Brain pericyte (primary cell): ENCODE measurements around the gene CNOT4.
"Not testable (repeated sequence)": the region's sequence is repeated elsewhere in the genome, so short reads cannot be mapped to it uniquely, and the experiment has no call there.

ENCODE experiments used
- DNase-seq: peaks from one replicate; pipeline ENCODE4 v3.0.0-alpha.2; 2012; ENCODE audit warnings: low read depth, low spot score

Gene CNOT4

GRCh38 chr7:135454060-135454459, 55.8 kb downstream of the CNOT4 start:
- no peak for DNase-seq

GRCh38 chr7:135449436-135449835, 60.5 kb downstream of the CNOT4 start:
- DNase-seq: no peak

- no peak for DNase-seq
Observed at GRCh38 chr7:135448753-135449152, 61.1 kb downstream of the CNOT4 start.

- no peak for DNase-seq
Observed at GRCh38 chr7:135447748-135448147, 62.2 kb downstream of the CNOT4 start.

GRCh38 chr7:135445690-135446089, 64.2 kb downstream of the CNOT4 start:
- no peak for DNase-seq

GRCh38 chr7:135445266-135445665, 64.6 kb downstream of the CNOT4 start:
- DNase-seq: not testable (repeated sequence)

GRCh38 chr7:135441791-135442190, 68.1 kb downstream of the CNOT4 start:
- DNase-seq: no peak

- DNase-seq: peak; percentile 95
Observed at GRCh38 chr7:135434047-135434446, 75.9 kb downstream of the CNOT4 start.

GRCh38 chr7:135430626-135431025, 79.3 kb downstream of the CNOT4 start:
- DNase-seq: no peak

- no peak for DNase-seq
Observed at GRCh38 chr7:135428879-135429278, 81.0 kb downstream of the CNOT4 start.

- no peak for DNase-seq
Observed at GRCh38 chr7:135428011-135428410, 81.9 kb downstream of the CNOT4 start.

GRCh38 chr7:135427166-135427565, 82.7 kb downstream of the CNOT4 start:
- no peak for DNase-seq

GRCh38 chr7:135425036-135425435, 84.9 kb downstream of the CNOT4 start:
- no peak for DNase-seq

GRCh38 chr7:135420786-135421185, 89.1 kb downstream of the CNOT4 start:
- no peak for DNase-seq

GRCh38 chr7:135416431-135416830, 93.5 kb downstream of the CNOT4 start:
- no peak for DNase-seq

- peak; percentile 25 for DNase-seq
Observed at GRCh38 chr7:135414850-135415439, 95.0 kb downstream of the CNOT4 start.

- no peak for DNase-seq
Observed at GRCh38 chr7:135414208-135414607, 95.7 kb downstream of the CNOT4 start.

- DNase-seq: no peak
Observed at GRCh38 chr7:135411098-135411497, 98.8 kb downstream of the CNOT4 start.

- no peak for DNase-seq
Observed at GRCh38 chr7:135410543-135410942, 99.4 kb downstream of the CNOT4 start.

- DNase-seq: no peak
Observed at GRCh38 chr7:135409845-135410542, 99.9 kb downstream of the CNOT4 start.

- DNase-seq: no peak
Observed at GRCh38 chr7:135407884-135408283, 102.0 kb downstream of the CNOT4 start.

- no peak for DNase-seq
Observed at GRCh38 chr7:135406918-135407317, 103.0 kb downstream of the CNOT4 start.

- no peak for DNase-seq
Observed at GRCh38 chr7:135405969-135406368, 103.9 kb downstream of the CNOT4 start.

GRCh38 chr7:135403302-135403701, 106.6 kb downstream of the CNOT4 start:
- DNase-seq: no peak
